GM12801 (cell line): ENCODE results near the gene COLGALT1.

Source experiments
- CTCF ChIP-seq: IDR thresholded peaks from one replicate; pipeline ENCODE4 v1.5.1; 2011; ENCODE audit warnings: control low read depth; ENCODE audit not compliant: insufficient read length; ENCODE audit errors: extremely low read depth

COLGALT1 gene

GRCh38 chr19:17555480-17555928 is at the start of gene COLGALT1:
TSS of gene COLGALT1 (plus strand) at chr19:17555649. CDS start at chr19:17555714, 65 bp downstream.
- TF ChIP-seq CTCF: no peak

- no peak for TF ChIP-seq CTCF
Observed at GRCh38 chr19:17506745-17507144, 48.7 kb upstream of the COLGALT1 start.

GRCh38 chr19:17510220-17510993 is 45.0 kb upstream of the COLGALT1 start:
- no peak for TF ChIP-seq CTCF

- no peak for TF ChIP-seq CTCF
Observed at GRCh38 chr19:17511724-17512573, 43.5 kb upstream of the COLGALT1 start.

GRCh38 chr19:17512574-17512939 is 42.9 kb upstream of the COLGALT1 start:
- no peak for TF ChIP-seq CTCF

- no peak for TF ChIP-seq CTCF
Observed at GRCh38 chr19:17515408-17516149, 39.9 kb upstream of the COLGALT1 start.

- no peak for TF ChIP-seq CTCF
Observed at GRCh38 chr19:17517898-17518297, 37.6 kb upstream of the COLGALT1 start.
